MCF 10A (cell line): ENCODE measurements around the gene DIAPH1. TPM values are rescaled to one million over a fixed set of nuclear protein-coding genes. Genes with fewer than 3 reads are reported as not detected.

ENCODE experiments used
- BruUV-seq: library from RNA; stranded (reverse); fragments of 400-500 nt; replicated peaks from 2 replicates; lab custom pipeline; 2021; lab: Mats Ljungman, UMichigan
- CTCF ChIA-PET: fragments of 300-600 bp; sonication (Branson Sonifier 250); formaldehyde crosslinking; extraction: SDS; loops from one replicate; lab custom pipeline; 2021; ENCODE audit warnings: antibody characterized with exemption, inconsistent platforms; lab: Yijun Ruan, JAX
- POLR2A ChIA-PET: fragments of 300-600, 350-650 bp; sonication (Branson Sonifier 250); formaldehyde crosslinking; extraction: SDS; loops from one replicate; lab custom pipeline; 2020; ENCODE audit warnings: antibody characterized with exemption, inconsistent platforms; lab: Yijun Ruan, JAX
- DNase-seq: peaks from one replicate; pipeline ENCODE4 v3.0.0-alpha.2; 2018; ENCODE audit not compliant: unreplicated experiment
- H3K27ac Mint-ChIP-seq: one replicate; pipeline ENCODE4 v1.8.0; 2022; ENCODE audit warnings: mild to moderate bottlenecking, low read depth, mixed read lengths; ENCODE audit not compliant: unreplicated experiment
- H3K27me3 Mint-ChIP-seq: one replicate; pipeline ENCODE4 v1.8.0; 2022; ENCODE audit warnings: mixed read lengths; ENCODE audit not compliant: insufficient read depth, unreplicated experiment
- H3K36me3 Mint-ChIP-seq: one replicate; pipeline ENCODE4 v1.8.0; 2022; ENCODE audit warnings: mild to moderate bottlenecking, moderate library complexity, mixed read lengths; ENCODE audit not compliant: insufficient read depth, unreplicated experiment
- H3K4me1 Mint-ChIP-seq: one replicate; pipeline ENCODE4 v1.8.0; 2022; ENCODE audit warnings: mixed read lengths; ENCODE audit not compliant: insufficient read depth, unreplicated experiment
- H3K4me3 Mint-ChIP-seq: one replicate; pipeline ENCODE4 v1.8.0; 2022; ENCODE audit warnings: mild to moderate bottlenecking, moderate library complexity, mixed read lengths; ENCODE audit not compliant: unreplicated experiment
- H3K9me3 Mint-ChIP-seq: one replicate; pipeline ENCODE4 v1.8.0; 2022; ENCODE audit warnings: mixed read lengths; ENCODE audit not compliant: unreplicated experiment
- CTCF ChIP-seq: fragments of 200-600 bp; IDR thresholded peaks from one replicate; pipeline ENCODE4 v1.8.0; 2022; ENCODE audit warnings: antibody characterized with exemption, mild to moderate bottlenecking; ENCODE audit not compliant: unreplicated experiment
- intact Hi-C: fragments of 100-400 bp; cut with micrococcal nuclease; formaldehyde crosslinking; loops from 2 replicates; pipeline ENCODE4 v1.14.1; 2022
- total RNA-seq: library from RNA; stranded (reverse); gene quantifications from 2 replicates; pipeline ENCODE4 v1.2.3, GENCODE V29; 2022

DIAPH1 gene
- total RNA-seq, 1 experiment from 2014 or later = 228 TPM

GRCh38 chr5:141647851-141648250 lies 29.1 kb upstream of the DIAPH1 start:
- no peak for TF ChIP-seq CTCF
- no peak overlapping the region for H3K4me3 Mint-ChIP-seq
- no peak overlapping the region for H3K27ac Mint-ChIP-seq
- no peak for DNase-seq
- BruUV-seq = no TSS peak
- peaks cover 23% of the 10 kb centered on the region for H3K36me3 Mint-ChIP-seq
- POLR2A ChIA-PET = interaction anchor here (1.1 to 5.0 kb wide), 2 partner anchors 11 to 16 kb away, joined by 3 to 39 read pairs; partner anchors contain the start of genes HDAC3 and RELL2
- CTCF ChIA-PET = interaction anchor here (0.6 to 4.0 kb wide), 10 partner anchors 11 to 428 kb away, joined by 3 to 18 read pairs (median 3); partner anchors contain the start of genes DIAPH1, HDAC3 and RELL2
- H3K27me3 Mint-ChIP-seq = no peaks in the 10 kb centered on the region
- peaks cover 36% of the 10 kb centered on the region for H3K4me1 Mint-ChIP-seq
- intact Hi-C loops = no loop called here
- H3K9me3 Mint-ChIP-seq = no peaks in the 10 kb centered on the region

- H3K4me1 Mint-ChIP-seq = peaks cover 33% of the 10 kb centered on the region
- H3K36me3 Mint-ChIP-seq = peaks cover 23% of the 10 kb centered on the region
- H3K27ac Mint-ChIP-seq = no peak overlapping the region
- no peaks in the 10 kb centered on the region for H3K27me3 Mint-ChIP-seq
- no TSS peak for BruUV-seq
- no peak overlapping the region for H3K4me3 Mint-ChIP-seq
- no peak for TF ChIP-seq CTCF
- no peaks in the 10 kb centered on the region for H3K9me3 Mint-ChIP-seq
- CTCF ChIA-PET = interaction anchor here (0.6 to 4.0 kb wide), 10 partner anchors 10 to 710 kb away, joined by 3 to 18 read pairs (median 4); partner anchors contain the start of genes HDAC3, PCDH1 and RELL2
- no peak for DNase-seq
- intact Hi-C loops = no loop called here
- POLR2A ChIA-PET = interaction anchor here (1.1 to 5.0 kb wide), 2 partner anchors 10 to 16 kb away, joined by 3 to 39 read pairs; partner anchors contain the start of genes HDAC3 and RELL2
These were observed 28.4 kb upstream of the DIAPH1 start for GRCh38 chr5:141647242-141647641.

GRCh38 chr5:141646026-141646425 lies 27.2 kb upstream of the DIAPH1 start:
- ChIA-PET CTCF (interaction anchor here (1.4 to 4.0 kb wide), 2 partner anchors 9 to 233 kb away, joined by 4 to 18 read pairs; partner anchors contain the start of genes HDAC3, PCDH1 and RELL2), POLR2A (interaction anchor here (2.2 to 5.0 kb wide), 2 partner anchors 9 to 29 kb away, joined by 5 to 39 read pairs; partner anchors contain the start of genes HDAC3 and RELL2)
- BruUV-seq = no TSS peak
- no peak for TF ChIP-seq CTCF
- Mint-ChIP-seq H3K9me3 (no peaks in the 10 kb centered on the region), H3K27ac (no peak overlapping the region), H3K36me3 (peaks cover 19% of the 10 kb centered on the region), H3K4me1 (peaks cover 33% of the 10 kb centered on the region), H3K4me3 (no peak overlapping the region), H3K27me3 (no peaks in the 10 kb centered on the region)
- intact Hi-C loops = no loop called here
- peak; percentile 66 for DNase-seq

- Mint-ChIP-seq H3K4me1 (peaks cover 34% of the 10 kb centered on the region), H3K36me3 (peaks cover 7% of the 10 kb centered on the region), H3K27ac (no peak overlapping the region), H3K27me3 (no peaks in the 10 kb centered on the region), H3K9me3 (no peaks in the 10 kb centered on the region), H3K4me3 (no peak overlapping the region)
- ChIA-PET CTCF (interaction anchor here (0.8 to 3.7 kb wide), 9 partner anchors 8 to 319 kb away, joined by 3 to 16 read pairs (median 4); partner anchors contain the start of genes DIAPH1 and FCHSD1), POLR2A (interaction anchor here (0.8 to 1.1 kb wide), 2 partner anchors 8 to 22 kb away, joined by 3 read pairs; no protein-coding TSS in a partner anchor)
- no TSS peak for BruUV-seq
- intact Hi-C loops = loop anchor here (1.0 kb wide), 1 partner anchor 49 kb away; no protein-coding TSS in a partner anchor
- peak; percentile 25 for TF ChIP-seq CTCF
- peak; percentile 83 for DNase-seq
These were observed 23.0 kb upstream of the DIAPH1 start for GRCh38 chr5:141641634-141642267.
